Measurements from ENCODE around the gene PDE1C.
"Not testable (repeated sequence)": the region's sequence is repeated elsewhere in the genome, so short reads cannot be mapped to it uniquely, and the experiment has no call there.

The PDE1C gene

DNA sequence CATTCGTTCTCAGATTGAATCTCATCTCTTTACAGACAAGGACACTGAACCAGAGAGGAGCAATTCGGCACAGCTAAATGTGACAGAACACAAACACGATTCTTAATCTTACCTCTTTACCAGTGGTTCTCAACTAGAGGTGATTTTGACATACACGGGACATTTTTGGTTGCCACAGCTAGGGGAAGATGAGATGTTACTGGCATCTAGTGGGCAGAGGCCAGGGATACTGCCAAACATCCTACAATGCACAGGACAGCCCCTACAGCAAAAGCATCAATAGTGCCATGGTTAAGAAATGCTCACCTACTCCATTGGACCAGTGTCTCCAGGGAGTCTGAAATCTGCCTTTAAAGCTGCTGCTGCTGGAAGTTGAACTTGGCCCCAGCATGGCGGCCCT is 27.3 kb downstream of the PDE1C start:
- DNase-seq, result no peak

DNA sequence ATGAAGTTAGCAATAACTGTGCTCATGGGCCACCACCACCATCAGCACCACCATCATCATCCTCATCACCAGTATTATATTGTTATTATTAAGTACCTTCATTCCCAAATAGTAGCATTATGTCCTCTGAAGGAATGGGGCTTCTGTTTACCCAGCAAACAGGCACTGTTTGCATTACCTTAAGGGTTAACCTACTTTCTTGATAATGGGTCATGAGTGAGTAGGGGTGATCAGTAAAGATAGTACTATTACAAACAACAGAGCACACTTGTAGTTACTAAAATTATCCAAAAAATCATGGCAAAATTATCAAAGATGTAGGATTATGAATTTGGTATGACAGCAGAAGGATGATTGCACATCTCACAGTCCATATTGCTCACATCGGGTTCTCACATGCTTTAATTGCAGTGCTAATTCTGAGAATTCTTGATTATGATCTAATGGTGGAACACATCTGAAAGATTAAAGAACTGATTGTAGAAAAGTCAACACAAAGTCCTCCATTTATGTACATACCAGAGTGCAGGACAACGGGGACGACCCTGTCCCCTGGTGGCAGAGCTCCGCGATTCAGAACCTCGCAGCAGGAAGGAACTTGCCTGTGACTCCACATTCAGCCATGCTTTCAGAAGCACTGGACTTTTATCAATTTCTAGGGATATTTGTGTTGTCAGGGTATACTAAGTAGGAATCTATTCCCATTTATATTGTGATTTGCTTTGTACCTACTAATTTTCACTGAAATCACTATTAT is 31.0 kb downstream of the PDE1C start:
- DNase-seq, result no peak

DNA sequence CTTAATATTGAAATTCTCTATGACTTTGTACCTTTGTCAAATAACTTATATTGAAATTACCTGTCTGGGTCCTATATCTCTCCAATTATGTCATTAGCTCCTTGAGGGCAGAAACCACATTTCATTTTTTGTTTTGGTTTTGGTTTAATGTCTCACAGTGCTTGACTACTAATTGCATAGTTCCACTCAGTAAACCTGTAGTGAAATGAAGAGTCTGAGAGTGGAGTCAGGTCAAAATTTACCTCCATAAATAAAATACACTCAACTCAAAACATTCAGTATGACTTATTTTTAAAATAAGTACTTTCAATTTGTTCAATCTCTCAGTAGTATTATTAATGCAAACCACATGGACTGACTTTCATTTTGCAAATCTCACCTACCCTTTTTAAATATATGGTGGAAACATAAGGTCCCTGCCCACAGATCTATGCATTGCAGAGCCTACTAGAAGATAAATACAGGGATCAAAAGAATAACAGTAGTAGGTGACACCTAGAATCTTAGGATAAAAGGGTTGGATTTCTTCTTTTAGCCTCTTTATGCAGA is 32.5 kb downstream of the PDE1C start:
- no peak for DNase-seq

DNA sequence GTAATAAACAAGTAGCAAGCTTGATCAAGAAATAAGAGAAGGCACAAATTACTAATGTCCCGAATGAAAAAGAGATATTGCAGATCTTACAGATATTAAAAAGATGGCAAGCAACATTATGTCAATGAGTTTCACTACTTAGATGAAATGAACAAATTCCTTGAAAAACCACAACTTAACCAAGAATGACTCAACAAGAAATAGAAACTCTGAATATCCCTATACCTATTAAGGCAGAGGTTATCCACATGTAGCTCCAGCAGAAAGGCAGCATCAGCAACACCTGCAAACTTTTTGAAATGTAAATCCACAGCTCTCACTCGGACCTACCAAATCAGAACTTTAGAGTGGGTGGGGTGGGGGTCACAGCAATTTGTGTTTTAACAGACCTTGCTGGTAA is 33.6 kb downstream of the PDE1C start:
- DNase-seq, result no peak

DNA sequence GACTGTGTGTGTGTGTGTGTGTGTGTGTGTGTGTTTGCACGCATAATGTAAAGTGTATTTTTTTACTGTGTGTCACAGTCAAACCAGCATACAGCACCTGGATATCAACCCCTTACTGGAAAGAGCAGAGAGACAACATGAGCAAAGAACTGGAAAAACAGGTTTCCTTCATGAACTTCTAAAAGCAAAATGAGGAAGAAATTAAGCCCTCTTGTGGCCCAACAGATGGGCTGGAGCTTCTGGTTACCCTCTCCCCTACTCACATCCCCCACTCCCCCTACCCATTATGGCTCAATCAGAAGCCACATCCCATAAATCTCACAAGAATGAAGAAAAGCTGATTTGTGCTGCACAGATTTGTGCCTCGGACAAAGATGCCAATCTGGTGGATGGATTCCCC is 36.2 kb downstream of the PDE1C start:
- no peak for DNase-seq

DNA sequence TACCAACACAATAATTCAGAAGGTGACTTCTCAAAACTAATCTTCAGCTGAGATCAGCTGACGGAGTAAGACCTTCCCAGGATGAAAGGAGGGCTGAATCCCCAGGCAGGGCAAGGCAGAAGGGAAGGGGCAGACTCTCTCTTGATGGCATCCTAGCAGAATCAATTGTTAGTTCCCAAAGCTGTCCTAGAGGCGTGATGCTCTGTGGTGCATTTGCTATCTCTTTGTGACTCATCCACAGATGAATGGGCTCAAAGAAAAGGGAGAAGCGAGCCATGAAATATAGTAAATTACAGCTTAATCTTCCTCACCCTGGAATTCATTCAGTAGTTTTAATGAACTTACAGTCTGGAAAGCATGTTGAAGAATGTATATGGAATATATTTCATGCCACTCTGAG is 37.2 kb downstream of the PDE1C start:
- no peak for DNase-seq

DNA sequence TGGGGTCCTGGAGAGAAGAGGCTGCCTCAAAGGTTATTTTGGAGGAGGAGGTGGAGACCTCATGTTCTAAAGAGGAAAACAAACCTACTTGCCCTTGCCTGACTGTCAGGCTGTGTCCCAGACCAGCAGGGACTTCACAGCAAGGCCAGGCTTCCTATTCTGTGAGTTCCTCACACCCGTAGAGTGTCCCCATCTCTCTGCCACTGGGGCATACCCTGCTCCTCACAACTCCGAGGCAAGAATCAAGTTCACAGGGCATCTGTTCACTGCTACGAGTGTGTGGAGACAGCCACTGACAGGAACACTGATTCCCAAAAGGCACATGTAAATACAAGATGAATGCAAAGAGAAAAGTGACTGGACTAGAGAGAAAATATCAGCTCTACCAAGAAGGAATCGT is 38.0 kb downstream of the PDE1C start:
- DNase-seq, result no peak

DNA sequence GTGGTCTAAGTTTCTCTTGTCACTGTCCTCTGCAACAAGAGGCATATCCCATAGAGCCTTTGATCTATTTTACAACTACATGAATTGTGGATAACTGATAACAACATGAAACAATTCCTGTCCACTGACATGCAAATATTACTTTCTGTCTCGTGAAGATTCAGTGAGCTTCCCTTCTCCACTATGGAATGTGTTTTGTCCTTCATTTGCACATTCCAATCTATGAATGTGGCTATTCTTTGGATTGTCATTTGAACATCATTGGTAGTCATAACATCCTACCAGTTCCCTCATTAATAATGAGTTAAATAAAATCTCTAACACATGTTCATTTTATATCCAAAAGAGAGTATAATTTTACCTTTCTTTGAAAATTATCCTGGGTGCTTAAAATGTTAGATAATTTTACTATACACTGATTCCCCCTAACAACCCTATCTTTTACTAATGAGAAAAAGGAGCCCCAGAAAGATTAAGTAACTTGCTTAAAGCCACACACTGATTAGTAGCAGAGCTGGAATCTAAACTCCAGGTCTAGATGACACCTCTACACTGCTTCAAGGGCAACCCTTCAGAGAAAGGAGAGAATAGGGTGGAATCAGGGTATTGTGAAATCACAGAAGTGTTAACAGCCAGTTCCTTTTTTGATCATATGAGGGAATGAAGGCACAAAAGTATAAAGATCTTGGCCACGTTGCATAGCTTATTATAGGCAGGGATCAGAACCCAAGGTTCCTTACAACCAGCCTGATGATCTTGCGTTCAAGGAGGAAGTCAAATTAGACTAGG is 39.1 kb downstream of the PDE1C start:
- no peak for DNase-seq

DNA sequence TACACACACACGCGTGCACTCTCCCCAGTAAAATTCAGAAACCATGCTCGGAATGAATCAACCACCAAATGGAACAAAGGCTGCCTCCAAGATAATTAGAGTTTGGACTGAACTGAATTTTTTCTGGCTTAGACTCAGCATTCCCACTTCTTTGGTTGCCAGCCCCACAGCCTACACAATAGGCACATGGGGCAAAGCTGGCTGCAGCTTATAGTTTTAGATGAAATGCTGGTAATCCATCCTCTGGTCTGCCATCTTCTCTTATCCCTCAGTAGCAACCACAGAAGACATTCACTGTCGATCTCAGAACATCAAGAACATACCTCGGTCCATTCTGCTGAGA is 44.2 kb downstream of the PDE1C start:
- DNase-seq, result no peak

DNA sequence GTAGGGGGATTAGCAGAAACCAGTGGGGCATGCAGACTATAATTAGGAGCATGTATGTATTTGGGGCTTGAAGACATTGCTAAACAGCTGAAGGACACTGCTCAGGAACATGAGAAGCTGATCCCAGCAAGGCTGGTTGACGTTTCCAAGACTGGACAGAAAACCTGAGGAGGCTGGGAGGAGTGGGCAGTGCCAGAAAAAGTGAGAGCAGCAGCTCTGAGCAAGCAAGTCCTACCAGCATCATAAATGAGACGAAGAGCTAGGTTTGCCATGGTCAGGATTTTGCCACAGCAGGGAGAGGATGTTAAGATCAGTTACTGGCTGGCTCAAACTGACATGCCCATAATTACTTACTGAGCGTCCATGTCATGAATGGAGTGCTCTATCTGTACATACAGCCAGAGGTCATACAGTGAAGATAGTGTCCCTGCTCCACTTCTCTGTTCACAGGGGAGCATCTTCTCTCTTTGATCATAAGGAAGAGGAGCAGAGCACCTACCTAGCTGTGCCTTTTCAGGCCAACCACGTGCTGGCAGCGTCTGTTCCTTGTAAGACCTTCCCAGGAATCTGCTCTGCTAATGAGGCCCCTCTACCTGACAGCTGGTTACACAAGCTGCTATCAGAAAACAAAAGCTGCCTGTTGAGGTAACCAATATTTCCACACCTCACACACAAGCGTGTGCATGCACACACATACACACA is 44.7 kb downstream of the PDE1C start:
- DNase-seq, result no peak

DNA sequence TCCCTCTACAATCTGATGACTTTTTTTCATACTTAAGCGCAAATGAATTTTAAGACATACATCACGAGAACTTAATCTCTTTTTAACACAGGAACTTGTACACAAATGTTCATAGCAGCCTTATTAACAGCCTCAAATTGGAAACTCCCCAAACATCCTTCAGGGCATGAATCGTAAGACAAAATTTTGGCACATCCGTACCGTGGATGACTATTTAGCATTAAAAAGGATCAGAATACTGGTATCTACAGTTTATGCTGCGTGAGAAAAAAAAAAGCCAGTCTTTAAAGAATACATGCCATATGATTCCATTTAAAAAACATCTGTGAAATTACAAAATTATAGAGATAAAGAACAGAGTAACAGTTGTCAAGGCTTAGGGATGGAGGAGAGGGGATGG is 46.8 kb downstream of the PDE1C start:
- no peak for DNase-seq

DNA sequence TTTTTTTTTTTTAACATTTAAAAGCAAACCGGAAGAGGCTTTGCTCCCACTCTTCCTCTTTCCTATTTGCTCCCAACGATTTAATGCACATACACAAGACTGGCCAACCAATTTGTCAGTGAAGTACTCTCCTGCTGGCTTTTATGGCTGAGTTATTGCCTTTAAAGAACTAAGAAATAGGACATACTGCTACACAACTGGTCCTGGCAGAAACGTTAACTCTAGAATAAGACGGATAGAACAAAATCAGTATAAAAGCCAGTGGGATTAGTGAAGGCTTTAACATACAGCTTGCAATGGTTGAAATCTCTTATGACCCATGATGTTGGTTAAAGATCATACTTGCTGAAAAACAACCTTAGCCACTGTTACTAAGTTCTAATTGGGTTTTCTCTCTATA is 47.2 kb downstream of the PDE1C start:
- no peak for DNase-seq

DNA sequence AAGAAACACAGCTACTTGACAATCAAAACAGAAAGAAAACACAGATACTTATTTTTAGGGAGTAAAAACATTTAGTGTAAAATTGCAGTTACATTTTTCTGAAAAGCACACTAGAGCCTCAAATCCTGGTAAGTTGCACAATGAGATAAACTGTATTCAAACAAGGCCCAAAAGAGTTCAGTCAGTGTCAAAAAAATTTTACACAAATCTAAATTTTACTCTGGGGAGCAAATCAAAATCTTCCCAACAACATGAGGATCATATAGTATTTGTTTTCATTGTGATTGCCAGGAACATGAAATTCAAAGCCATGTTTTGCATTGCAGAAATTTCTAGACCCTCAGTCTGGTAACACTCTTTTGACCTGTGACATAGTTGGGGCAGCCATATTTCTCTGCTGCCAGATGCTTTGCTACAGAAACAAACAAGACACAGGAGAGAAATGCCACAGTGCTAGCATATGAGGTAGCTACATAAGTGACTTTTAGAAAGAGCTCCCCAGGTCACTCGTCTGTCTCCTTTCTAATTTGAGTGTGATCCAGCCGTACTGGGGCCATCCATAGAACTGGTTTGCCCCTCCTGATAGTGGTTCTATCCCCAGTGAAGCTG is 49.6 kb downstream of the PDE1C start:
- no peak for DNase-seq

DNA sequence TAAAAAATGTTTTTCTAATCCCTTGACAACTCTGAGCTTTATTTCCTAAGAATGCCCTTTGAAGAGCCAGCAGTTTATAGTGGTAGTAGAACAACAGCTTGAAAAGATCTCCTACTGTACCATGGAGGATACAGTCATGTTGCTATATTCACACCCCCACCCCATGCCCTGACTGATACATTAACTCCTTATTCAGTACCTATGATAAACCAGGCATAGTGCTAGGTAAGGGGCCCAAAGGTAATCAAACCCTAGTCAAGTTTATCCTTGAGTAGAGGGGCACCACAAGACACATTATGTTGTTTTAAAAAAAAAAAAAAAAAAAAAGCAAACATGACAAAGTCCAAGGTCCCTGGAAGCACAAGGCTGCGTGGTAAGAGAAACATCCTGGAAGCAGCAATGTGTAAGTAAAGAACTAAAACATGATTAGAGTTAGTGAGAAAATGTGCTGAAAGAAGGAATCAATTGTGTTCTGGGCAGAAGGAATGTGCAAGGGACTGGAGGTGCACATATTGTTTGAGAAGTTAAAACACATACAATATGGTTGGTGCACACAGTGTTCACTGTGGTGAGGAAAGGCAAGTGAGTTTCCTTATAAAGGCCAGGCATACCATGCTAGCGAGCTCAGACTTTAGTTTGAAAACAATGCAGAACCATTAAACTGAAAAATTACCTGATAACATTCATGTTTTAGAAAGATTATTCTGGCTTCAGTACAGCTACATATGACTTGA is 51.2 kb downstream of the PDE1C start:
- no peak for DNase-seq

DNA sequence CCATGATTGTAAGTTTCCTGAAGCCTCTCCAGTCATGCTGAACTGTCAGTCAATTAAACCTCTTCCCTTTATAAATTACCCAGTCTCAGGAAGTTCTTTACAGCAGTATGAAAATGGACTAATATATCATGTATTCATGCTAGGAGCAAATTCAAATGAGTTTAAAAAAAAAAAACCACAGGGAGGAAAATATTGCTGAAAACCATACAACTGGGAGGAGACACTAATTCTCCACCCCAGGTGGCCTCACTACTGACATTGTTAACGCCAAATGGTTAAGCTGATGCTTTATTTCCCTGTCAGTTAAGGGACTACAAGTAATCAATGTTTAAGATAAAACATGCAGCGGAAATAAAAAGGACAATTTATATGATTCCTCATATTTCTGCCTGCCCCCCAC is 55.1 kb downstream of the PDE1C start:
- DNase-seq, result no peak

DNA sequence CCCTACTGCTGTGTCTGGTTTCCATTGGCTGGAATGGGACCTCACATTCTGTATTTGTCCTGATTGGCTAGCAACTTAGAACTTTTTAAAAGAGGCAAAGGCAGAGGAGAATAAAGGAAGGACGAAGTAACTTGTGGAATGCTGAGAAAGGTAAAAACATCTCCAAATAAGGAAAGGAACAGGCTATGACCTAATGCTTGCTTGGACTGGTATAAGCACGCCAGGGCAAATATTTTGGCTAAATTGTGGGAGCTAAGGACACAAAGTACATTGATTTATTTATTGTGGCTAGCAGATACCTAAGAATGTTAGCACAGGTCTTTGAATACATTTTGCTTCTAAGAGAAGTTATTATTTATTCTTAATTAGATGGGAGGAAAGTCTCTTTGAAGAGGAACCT is 56.7 kb downstream of the PDE1C start:
- not testable (repeated sequence) for DNase-seq

DNA sequence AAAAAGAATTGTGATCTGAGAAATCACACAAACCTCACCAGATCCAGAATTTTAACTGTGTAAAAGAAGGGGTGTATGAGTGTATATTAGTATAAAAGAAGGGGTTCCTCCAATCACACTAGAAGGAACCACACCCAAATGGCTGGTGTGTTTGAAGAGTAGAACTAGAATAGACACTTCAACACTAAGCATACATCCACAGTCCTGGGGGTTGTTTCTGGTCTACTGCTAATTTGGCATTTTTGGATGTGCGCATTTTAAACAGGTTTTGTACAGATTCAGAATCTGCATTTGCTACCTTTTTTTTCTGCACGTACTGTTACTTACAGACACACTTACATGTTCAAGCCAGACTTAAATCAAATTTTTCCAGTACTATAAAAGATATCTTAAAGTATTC is 64.6 kb downstream of the PDE1C start:
- DNase-seq, result no peak

DNA sequence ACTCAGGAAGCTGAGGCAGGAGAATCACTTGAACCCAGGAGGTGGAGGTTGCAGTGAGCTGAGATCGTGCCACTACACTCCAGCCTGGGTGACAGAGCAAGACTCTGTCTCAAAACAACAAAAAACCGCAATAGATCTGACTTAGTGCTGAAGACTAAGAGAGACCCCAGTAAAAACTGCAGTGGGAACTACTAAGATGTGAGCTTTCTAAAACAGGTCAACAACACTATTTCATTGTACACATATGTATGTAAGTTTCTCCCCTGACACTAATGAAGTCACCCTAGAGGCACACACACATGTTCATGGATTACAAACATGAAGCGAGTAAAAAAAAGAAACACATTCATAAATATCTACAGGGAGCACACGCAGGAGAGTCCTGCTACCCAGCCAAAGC is 68.3 kb downstream of the PDE1C start:
- DNase-seq, result no peak

DNA sequence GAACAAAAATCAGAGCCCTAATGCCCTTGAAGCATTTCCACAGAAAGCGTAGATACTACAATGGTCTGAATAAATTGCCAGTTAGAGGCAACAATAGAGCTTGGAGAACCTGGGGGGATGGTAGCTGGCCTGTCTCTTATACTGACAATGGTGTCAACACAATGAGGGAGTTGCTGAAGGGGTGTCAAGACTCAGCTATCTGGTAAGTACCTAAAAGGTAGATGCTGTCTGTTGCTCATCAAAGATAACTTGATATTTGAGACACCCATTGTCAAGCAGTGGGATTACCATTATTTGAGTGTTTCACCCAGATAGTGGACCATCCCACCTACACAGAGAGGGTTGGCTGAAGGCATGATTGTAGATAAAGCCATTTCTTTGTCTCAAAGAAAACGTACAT is 72.8 kb downstream of the PDE1C start:
- no peak for DNase-seq

DNA sequence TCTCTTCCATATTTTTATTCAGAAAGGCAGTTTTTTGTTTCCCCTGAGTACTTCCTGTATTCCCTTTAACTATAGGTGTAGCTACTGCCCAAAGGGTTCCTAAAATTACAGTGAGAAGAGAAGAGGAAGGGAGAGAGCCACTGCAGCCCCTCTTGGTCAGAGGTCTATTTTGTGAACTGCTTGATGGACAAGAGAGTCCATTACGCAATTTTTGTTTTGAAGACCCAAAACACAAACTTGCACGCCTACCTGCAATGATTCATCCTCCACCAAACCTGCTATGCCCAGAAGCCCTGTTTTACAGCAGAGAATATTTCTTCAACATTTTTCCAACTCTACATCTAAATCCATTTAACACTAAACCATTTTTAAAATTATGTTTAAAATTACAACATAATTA is 75.1 kb downstream of the PDE1C start:
- DNase-seq, result no peak

DNA sequence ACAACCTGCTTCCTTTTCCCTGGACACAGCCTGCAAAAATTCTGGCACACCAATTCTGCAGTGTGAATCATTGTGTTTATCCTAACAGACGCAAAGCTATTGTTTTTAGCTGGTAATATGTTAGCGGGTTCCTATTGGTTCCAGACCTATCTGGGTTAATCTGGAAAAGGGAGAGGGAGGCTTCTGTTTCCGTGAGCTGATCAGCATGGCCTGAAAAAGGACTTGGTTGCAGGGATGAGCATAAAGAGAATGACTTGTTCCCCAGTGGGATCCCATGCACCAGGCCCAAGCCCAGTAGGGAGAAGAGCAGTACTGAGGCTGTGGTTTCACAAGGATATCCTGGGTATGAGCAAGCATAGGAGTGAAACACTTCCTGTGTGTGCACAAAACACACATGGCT is 78.4 kb downstream of the PDE1C start:
- DNase-seq, result no peak

DNA sequence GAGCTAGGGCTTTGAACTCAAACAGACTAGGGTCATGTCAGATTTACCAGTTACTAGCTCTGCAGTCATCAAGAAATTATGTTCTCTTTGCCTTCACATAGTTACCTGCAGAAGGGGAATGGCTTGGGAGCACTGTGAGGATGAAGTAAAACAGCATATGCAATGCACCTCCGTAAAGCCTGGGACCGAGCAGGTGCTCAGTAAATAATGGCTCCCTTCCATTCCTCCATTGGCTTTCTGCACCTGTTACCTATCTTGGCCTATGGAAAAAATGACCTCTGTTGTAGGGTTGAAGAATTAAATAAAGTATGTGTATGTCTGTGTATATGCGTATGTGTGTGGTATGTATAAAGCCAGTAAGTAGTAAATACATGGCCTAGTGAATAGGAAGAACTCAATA is 78.8 kb downstream of the PDE1C start:
- no peak for DNase-seq

All from NCI-H187 (cell line).